GM19351 (cell line): ENCODE measurements around the gene CD93.

Experiments used
- ATAC-seq: cut with Tn5 transposase; IDR thresholded peaks from one replicate; pipeline ENCODE4 v1.9.1; 2021; ENCODE audit warnings: mild to moderate bottlenecking, moderate library complexity; ENCODE audit not compliant: unreplicated experiment

CD93 gene

DNA sequence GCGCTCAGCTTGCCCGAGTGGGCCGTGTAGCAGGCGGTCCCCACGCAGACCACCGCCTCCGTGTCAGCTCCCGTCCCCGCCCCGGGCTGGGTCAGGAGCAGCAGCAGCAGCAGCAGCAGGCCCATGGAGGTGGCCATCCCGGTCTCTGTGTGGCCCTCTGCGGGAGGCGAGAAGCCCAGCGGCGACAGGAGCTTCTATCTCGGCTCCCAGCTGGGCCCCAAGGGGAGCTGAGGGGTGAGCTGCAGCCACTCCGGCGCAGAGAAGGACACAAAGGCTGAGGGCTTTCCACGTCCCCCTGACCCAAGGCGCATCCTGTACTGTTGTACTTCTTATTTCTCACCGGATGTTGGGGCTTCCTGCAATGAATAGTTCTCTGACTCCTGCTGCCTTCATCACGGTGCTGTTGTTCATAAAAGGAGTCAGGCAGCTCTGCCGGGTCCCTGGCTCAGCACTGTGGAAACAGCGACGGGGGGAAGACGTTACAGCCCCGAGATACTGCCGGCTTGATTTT, at the start of gene CD93:
CD93 (minus strand) TSS at position 269 of the 511 bp plus-strand sequence; CDS start at position 137, 132 bp downstream.
- ATAC-seq = peak; percentile 71

GRCh38 chr20:23133560-23133998, 47.5 kb upstream of the CD93 start:
- no peak for ATAC-seq

GRCh38 chr20:23132930-23133559, 46.9 kb upstream of the CD93 start:
- no peak for ATAC-seq

DNA sequence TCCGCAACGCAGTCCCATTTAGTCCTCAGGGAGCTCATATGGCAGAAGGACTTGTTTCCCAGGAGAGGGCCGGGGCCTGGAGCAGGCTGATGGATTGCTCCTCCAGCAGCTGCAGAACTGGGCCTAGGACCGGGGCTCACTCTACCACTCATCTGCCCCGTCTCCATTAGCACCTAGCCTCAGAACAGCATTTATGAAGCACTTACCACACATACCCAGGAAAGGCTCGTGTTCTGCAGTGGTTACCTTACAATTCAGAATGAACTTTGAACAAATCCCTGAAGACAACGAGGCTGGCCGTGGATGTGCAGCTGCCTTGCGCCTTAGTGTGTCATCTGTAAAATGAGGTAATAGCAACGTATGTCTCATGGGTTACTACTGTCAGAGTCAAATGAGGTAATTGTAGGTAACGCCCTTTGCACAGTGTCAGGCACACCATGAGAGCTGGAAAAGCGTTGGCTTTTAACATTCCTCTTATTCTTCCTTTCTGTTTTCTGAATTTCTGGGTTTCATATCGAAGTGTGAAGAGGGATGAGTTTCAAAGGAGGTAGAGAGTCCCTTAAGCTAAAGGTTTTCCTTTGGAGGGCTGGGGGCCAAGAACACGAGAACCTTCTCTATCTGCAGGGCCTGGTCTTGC, 46.3 kb upstream of the CD93 start:
- no peak for ATAC-seq

- no peak for ATAC-seq
Measured at GRCh38 chr20:23131766-23132165, 45.6 kb upstream of the CD93 start.

- no peak for ATAC-seq
Measured at GRCh38 chr20:23130622-23131140, 44.6 kb upstream of the CD93 start.

DNA sequence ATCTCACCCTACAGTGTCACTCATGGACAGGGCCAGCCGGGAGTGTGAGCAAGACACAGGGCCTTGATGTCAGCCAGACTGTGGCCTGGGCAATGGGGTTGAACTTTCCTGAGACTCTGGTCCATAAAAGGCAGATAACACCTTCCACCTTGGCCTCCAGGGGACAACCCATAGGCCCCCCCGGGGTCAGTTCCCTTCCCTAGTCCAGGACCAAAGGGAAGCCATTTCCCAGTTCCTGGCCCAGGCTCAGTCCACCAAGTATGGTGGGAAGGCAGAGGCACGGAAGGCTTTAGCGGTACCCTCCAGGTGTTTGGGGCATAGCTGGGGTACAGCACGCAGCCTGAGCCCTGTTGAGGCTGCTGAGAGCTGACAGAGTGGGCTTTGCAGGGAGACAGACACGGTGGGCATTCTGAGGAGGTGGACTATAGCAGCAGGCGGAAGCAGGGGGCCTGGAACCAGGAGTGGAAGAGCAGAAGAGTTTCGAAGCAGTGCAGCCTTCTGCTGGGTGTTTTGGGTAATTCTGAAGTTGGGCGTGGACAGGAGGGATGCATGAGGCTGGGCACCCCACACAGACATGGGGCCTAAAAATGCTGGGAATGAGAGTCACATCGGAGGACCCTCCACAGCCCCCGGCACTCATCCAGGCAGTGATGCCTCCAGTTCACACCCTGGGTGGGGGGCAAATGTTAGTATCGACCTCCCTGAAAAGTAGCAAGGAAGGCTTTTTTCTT, 43.9 kb upstream of the CD93 start:
- ATAC-seq = no peak

- ATAC-seq = no peak
Measured at GRCh38 chr20:23129266-23129665, 43.1 kb upstream of the CD93 start.

DNA sequence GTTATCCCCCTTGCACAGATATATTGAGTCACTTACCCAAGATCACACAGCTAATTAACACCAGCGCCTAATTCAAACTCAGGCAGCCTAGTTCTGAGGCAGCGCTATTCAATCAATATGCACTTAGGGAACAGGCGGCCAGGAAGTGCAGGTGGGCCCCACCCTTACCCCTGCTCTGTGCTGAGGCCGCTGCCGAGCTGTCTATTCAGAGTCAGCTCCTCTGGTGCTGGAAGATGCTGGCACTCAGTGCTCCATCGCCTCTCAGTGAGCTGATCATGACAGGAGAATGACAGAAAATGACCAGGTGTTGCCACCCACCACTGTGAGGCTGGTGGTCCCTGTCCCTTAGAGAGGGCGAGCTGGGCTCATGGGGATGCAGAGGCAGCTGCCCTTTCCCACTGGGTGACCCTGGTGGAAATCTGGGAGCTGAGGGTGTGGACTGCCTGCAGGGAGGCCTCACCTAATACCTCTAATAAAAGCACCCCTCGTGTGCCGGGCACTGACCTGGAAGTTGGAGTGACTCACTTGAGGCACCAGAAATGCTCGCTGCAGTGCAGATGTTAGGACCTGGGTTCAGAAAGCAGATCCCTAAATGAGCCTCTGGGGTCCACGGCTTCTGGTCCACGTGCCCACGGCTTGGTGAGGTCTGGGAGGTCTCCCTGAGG, 42.5 kb upstream of the CD93 start:
- no peak for ATAC-seq

DNA sequence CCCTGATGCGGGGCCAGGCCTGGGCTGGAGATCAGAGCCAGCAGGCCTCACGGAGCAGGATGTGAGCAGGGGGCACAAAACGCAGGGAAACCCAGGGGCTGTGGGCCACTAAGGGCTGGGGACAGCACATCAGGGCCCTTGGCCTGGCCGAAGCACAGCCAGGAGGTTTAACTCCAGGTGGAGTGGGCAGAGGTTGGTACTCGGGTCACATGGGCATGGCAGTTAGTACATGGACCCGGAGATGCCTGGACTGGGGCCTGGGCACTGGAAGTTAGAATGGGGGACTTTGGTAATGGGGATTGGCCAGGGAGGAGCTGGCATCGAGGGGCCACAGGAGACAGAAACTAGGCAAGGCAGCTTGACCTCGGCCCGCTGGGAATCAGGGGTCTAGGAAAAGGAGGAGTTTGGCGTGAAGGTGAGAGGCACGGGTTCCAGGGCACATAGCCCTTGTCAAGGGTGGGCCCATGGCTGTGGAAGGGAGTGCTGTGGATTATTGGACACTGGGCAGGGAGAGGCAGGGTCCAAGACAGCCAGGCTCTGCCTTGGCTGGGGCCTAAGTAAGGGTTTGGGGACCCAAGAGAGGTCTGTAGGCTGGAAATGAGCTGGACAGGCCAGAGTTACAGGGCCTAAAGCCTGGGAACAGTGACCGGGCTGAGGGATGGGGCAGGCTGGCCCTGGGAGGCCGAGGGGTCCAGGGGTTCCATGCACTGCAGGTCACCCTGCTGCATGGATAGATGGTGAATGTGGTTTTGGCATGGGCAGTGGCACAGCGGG, 41.6 kb upstream of the CD93 start:
- no peak for ATAC-seq

DNA sequence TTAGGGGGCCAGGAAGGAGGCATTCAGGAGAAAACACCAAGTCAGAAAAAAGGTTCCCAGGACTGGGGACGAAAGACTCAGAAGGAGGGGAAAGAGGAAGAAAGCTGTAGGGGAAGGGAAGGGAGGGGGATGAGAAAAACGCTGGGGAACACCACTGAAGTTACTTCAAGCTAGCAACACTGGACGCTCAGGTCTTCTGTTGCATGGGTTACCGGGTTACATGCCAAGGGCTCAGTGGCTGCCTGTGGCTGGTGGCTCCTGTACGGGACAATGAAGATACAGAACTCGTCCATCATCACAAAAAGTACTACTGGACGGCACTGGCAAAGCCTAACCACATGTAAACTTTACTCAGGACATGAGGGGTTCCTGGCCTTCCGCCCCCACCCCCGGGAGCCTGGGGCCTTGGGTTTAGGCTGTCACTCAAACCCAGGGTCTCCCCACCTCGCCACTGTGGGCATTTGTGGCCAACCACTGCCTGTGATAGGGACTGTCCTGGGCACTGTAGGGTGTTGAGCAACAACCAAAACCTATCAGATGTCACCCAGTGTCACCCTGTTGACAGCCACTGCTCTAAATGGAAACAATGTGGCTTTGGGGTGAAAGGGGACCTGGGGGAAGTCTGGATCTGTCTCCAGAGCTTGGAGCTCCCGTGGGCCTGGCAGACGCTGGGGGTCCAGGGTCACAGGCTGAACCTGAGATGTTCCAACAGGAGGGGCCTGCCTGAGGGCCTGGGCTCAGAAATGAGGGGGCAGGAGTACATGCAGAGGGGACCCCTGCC, 40.3 kb upstream of the CD93 start:
- no peak for ATAC-seq

DNA sequence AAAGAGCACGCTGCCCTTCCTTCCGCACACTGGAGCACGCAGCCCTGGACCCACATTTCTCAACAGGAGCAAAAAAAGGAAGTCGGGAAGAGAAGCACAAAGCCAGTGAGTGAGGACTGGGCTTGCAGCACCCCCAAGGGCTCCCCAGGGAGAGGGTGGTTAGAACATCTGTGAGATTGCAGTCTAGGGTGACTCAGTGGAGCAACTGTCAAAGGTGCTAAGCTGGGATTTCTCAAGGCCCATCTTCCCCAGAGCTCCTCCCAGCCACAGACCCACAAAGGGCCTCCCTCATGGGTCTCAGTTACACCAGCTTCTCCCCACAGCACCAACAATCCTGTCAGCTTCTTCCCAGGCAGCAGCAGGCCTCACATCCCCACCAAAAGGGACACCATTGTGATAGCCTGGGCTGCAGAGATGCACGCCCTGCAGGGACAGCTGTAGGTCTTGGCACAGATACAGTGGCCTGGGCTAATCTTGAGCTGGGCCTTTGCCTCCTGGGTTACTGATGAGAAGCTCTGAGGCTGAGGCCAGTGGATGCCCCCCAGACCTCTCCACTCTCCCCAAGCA, 39.6 kb upstream of the CD93 start:
- ATAC-seq = peak; percentile 50

DNA sequence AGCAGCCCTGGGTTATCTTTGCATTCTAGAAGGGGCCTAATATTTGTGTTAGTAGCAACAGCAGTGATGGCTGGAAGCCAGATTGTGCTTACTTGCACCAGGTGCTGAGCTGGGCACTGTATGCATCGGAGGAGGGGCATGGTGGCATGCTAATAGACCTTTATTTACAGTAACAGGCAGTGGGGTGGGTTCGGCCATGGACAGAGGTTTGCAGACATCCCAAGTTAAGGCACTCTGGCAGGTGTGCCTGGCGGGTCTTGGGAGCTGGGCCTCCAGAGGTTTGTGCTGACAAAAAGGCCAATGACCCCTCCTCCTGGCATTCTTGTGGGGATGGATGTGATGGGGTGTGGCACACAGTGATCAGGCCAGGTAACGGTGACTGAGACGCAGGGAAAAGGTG, 39.0 kb upstream of the CD93 start:
- ATAC-seq = no peak

- ATAC-seq = no peak
Measured at GRCh38 chr20:23123886-23124285, 37.8 kb upstream of the CD93 start.

GRCh38 chr20:23122796-23123655, 36.9 kb upstream of the CD93 start:
- no peak for ATAC-seq

DNA sequence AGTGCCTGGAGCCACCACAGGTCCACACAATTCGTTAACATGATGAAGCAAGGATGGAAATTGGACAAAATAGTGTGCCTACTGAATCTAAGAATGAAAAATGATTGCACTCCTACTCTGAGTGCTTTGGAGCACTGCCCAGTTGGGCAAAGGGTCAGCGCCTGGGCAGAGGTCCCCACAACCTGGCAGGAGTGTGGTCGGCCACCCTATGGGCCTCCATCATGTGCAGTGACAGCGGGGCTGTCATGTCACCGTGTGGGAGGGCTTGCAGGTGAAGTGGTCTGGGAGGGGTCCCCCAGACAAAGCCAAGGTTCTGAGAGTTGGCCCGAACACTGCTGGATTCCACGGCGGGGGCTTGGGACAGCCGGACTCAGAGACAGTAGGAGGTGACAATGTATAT, 36.2 kb upstream of the CD93 start:
- ATAC-seq = no peak

DNA sequence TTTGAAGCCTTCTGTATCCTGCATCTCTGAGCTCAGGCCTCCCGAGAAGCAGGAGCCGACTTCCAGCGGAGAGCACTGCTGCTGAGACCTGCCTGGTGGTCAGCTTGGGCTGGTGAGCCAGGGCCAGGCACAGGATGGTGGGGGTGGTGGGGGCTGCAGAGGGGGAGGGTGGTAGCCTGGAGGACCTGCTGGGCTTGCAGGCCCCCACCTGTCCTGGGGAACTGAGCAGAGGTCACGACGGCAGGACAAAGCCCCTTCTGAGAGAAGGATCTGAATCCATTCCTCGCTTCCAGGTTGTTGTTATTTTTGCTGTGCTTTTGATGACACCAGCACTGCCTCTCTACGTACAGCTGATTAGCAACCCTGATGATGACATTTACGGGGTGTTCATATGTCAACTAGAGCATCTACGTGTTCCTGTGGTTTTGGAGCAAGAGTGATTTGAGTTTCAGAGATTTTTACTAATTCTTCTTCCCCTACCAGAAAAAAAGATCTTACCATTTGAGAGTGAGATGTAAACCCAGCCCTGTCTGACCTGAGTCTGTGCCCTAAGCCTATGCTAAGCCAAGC, 35.7 kb upstream of the CD93 start:
- ATAC-seq = no peak
